Stomach (tissue), 4 donors: Measurements from ENCODE around the gene MSANTD2.

Source experiments
- EP300 ChIP-seq: sonication (generic); formaldehyde crosslinking; IDR thresholded peaks from one replicate; pipeline ENCODE4 v1.6.1; 2017; ENCODE audit warnings: antibody characterized with exemption
- POLR2A ChIP-seq, 4 donors: fragments of 450-650 bp; IDR thresholded peaks; one replicate each; pipeline ENCODE4 v1.6.1; 2016; ENCODE audit warnings: antibody characterized with exemption in 4 of 4, control low read depth in 2 of 4, mild to moderate bottlenecking in 1 of 4, moderate library complexity in 1 of 4

DNA sequence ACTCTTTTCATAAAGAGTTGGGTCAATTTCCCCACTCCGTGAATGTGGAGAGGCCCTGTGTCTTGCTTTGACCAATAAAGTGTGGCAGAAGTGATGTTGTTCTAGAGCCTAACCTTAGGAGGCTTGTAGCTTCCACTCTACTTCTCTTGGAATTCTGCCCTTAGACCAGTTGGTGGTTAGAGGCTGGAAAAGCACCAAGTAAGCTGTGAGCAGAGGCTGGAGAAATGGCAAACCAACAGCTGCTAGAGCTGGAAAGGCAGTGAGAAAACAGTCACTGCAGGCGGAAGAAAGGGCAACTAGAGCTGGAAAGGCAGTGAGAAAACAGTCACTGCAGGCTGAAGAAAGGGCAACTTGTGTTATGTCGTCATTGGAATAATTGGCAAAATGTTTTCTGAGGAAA is 29.8 kb upstream of the MSANTD2 start:
- no peak for TF ChIP-seq EP300
- no peak for TF ChIP-seq POLR2A (IDR thresholded peaks at IDR 0.05)
